Esophagus muscularis mucosa (tissue), 3 donors: ENCODE measurements around the gene GJB2.

Source experiments
- CTCF ChIP-seq, 3 experiments: fragments of 200-600 bp in 2 of 3; fragments of 450-650 bp in 1 of 3; sonication (generic) in 2 of 3; IDR thresholded peaks; one replicate each; pipeline ENCODE4 v1.5.1; 2017 to 2019; ENCODE audit warnings: antibody characterized with exemption in 3 of 3, mild to moderate bottlenecking in 2 of 3, moderate library complexity in 1 of 3
- POLR2A ChIP-seq: fragments of 450-650 bp; IDR thresholded peaks from one replicate; pipeline ENCODE4 v1.6.1; 2017; ENCODE audit warnings: antibody characterized with exemption, moderate library complexity, mild to moderate bottlenecking, low read depth

- TF ChIP-seq POLR2A = no peak
- no peak for TF ChIP-seq CTCF (IDR thresholded peaks at IDR 0.05)
Measured at GRCh38 chr13:20219577-20219976, 26.8 kb upstream of the GJB2 start.
